ENCODE data around the gene TRMT112.
A peak's percentile ranks its signal among the peaks of the same experiment; 100 is the strongest.

Gene TRMT112

DNA sequence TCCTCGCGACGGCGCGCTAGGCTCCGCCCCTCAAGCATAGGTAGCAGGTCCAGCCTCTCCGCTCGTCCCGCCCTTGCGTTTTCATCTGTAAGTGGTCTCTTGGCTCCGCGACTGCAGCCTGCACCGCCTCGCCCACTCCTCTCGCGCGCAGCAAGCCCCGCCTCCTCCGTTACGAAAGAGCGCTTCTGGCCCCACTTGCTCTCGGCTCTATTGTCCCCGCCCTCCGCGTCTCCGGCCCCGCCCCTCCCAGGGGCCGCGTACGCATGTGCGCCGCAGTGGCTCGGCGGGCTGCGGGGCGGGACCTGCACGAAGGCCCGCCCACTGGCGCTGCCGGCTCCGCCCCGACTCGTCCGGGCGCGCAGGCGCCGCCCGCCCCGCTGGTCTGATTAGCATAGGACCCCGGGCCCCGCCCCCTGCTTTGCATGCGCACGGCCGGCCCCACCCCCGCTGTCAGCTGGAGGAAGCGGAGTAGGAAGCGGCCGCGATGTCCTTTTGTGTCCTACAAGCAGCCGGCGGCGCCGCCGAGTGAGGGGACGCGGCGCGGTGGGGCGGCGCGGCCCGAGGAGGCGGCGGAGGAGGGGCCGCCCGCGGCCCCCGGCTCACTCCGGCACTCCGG is 12.2 kb downstream of the TRMT112 start, which contains the start of gene ESRRA:
Gene ESRRA, plus strand, starts transcription at position 450 of the 616 bp plus-strand sequence. CDS start 1,656 bp downstream, outside the sequence.
- TF ChIP-seq FOXP2 (optimal IDR thresholded peaks at IDR 0.05; ENCODE audit: borderline replicate concordance, extremely low read depth, extremely low read length, insufficient read depth) (peak; percentile 48), POLR2AphosphoS5 (IDR thresholded peaks at IDR 0.05; ENCODE audit: low read depth, low read length) (no peak; the same call in 1 of the 2 replicates), TAF1 (IDR thresholded peaks at IDR 0.05; ENCODE audit: borderline replicate concordance, insufficient read depth, low read length) (peak; percentile 68; the same call in 1 of the 2 replicates), SIN3A (IDR thresholded peaks at IDR 0.05; ENCODE audit: borderline replicate concordance, insufficient read depth, low read length) (peak; percentile 90; the same call in 1 of the 2 replicates), REST (IDR thresholded peaks at IDR 0.05; ENCODE audit: insufficient read depth in 1 of 2, low read depth in 2 of 2, low read length in 2 of 2) (no peak)

DNA sequence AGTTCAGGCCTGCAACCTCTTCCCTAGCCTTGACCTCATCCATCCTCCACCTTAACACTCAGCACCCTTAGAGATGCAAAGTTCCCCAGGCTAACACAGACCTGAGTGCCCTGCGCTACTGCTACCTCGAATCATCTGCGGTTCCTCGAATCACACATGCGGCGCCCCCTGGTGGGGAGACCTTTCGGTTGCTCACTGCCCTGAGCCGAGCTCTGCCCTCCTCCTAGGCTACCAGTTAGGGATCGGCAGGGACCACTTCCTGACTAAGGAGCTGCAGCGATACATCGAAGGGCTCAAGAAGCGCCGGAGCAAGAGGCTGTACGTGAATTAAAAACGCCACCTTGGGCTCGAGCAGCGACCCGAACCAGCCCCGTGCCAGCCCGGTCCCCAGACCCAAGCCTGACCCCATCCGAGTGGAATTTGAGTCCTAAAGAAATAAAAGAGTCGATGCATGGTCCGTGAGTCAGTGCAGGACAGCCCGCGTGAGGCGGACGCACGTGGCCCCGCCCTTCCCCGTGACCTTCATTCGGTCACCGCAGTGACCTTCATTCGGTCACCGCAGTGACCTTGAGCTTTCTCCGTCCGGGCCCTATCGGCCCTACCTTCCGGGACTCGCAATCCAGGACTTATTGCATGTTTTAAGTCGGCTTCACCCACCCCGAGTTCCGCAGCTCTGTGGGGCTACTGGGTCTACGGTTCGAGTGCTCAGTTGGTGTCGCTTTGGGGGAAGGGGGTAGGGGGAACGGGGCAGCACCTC is 12.9 kb downstream of the TRMT112 start:
- peak; percentile 80 for TF ChIP-seq POLR2AphosphoS5 (IDR thresholded peaks at IDR 0.05; ENCODE audit: low read depth, low read length)
- TF ChIP-seq SIN3A (IDR thresholded peaks at IDR 0.05; ENCODE audit: borderline replicate concordance, insufficient read depth, low read length), result 0 out of 2 replicates have a peak, but pooled peaks have one; percentile 29
- TF ChIP-seq TAF1 (IDR thresholded peaks at IDR 0.05; ENCODE audit: borderline replicate concordance, insufficient read depth, low read length), result no peak
- TF ChIP-seq REST (IDR thresholded peaks at IDR 0.05; ENCODE audit: insufficient read depth in 1 of 2, low read depth in 2 of 2, low read length in 2 of 2), result no peak
- TF ChIP-seq FOXP2 (optimal IDR thresholded peaks at IDR 0.05; ENCODE audit: borderline replicate concordance, extremely low read depth, extremely low read length, insufficient read depth), result peak; percentile 34

DNA sequence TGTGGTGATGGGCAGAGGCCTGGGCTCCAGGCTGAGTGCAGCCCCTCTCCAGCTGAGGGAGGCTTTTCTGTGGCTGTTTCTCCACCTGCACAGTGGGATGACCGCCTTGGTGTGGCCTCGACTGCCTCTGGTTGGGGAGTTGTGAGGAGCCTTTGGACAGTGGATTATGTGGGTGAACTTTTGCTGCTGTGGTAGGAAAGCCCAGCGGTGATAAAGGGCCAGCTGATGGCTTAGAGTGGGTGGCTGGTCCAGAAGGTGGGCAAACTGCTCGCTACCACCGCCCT is 13.4 kb downstream of the TRMT112 start:
- no peak for TF ChIP-seq TAF1 (IDR thresholded peaks at IDR 0.05; ENCODE audit: borderline replicate concordance, insufficient read depth, low read length)
- TF ChIP-seq SIN3A (IDR thresholded peaks at IDR 0.05; ENCODE audit: borderline replicate concordance, insufficient read depth, low read length), result no peak
- no peak for TF ChIP-seq POLR2AphosphoS5 (IDR thresholded peaks at IDR 0.05; ENCODE audit: low read depth, low read length)
- TF ChIP-seq REST (IDR thresholded peaks at IDR 0.05; ENCODE audit: insufficient read depth in 1 of 2, low read depth in 2 of 2, low read length in 2 of 2), result no peak
- no peak for TF ChIP-seq FOXP2 (optimal IDR thresholded peaks at IDR 0.05; ENCODE audit: borderline replicate concordance, extremely low read depth, extremely low read length, insufficient read depth)

DNA sequence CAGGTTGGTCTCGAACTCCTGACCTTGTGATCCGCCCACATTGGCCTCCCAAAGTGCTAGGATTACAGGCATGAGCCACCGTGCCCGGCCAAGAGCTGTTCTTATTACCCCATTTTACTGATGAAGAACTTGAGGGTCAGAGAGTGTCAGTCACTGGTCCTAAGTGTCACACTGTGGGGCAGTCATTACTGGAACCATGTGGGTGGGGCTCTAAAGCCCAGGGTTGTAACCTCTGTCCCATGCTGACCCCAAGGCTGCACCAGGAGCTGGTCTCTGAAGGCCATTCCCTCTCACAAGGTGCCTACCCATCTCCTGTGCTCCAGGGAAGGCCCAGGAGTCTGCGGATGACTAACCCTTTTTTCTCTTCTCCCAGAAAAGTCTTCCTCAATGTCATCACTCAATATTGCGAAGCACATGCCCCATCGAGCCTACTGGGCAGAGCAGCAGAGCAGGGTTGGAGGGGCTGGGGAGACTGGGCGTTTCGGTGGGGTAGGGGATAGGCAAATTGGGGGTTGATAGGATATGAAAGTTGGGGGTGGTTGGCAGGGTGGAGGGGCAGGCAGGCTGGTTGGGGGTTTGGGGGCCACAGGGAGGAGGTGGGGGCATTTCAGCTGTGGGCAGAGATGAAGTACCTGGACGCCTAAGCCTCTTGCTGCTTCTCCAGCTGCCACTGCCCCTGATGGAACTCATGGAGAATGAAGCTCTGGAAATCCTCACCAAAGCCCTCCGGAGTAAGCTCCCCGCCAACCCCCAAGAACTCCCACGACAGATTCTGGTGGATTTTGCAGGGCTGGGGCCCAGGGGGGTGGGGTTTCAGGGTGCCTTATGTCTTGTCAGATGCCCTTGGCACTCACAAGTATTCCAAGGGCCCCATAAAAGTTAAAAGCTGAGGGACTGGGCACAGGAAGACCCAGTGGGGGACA is 14.0 kb downstream of the TRMT112 start:
- TF ChIP-seq POLR2AphosphoS5 (IDR thresholded peaks at IDR 0.05; ENCODE audit: low read depth, low read length) (no peak), TAF1 (IDR thresholded peaks at IDR 0.05; ENCODE audit: borderline replicate concordance, insufficient read depth, low read length) (no peak), REST (IDR thresholded peaks at IDR 0.05; ENCODE audit: insufficient read depth in 1 of 2, low read depth in 2 of 2, low read length in 2 of 2) (no peak), SIN3A (IDR thresholded peaks at IDR 0.05; ENCODE audit: borderline replicate concordance, insufficient read depth, low read length) (no peak), FOXP2 (optimal IDR thresholded peaks at IDR 0.05; ENCODE audit: borderline replicate concordance, extremely low read depth, extremely low read length, insufficient read depth) (no peak)

All from PFSK-1 (cell line).